ENCODE results near the gene ITPR2.

The ITPR2 gene

DNA sequence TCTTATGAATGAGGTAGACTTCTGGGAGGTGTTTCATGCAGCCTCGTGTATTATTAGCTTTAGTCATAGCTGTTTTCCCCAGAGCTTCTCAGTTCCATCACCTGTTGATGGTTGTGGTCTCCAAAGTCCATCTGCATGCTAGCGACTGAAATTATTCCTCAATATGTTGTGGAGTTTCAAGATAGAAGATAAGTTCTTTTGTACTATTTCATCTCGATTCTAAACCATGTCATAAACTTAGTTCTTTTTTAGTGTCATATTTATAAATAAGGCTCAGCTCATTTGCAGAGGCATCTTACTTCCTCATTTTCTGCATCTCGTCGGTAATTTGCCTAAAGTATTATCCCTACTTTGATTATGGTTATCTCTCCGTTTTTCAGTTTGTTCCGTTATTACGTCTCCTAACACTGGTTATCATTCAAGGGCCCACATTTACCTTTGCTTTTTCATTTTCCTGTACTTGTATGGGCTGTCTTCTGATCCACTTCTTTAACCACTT is 119.1 kb downstream of the ITPR2 start:
- H3K4me3 ChIP-seq (replicated peaks; ENCODE audit: insufficient read depth, low read length), result no peak overlapping the region
- H3K27ac ChIP-seq (replicated peaks), result no peak overlapping the region
- TF ChIP-seq POLR2AphosphoS5 (IDR thresholded peaks at IDR 0.05; ENCODE audit: low read depth) (no peak), GABPA (IDR thresholded peaks at IDR 0.05; ENCODE audit: low read depth) (no peak), SPI1 (IDR thresholded peaks at IDR 0.05; ENCODE audit: borderline replicate concordance, low read depth) (no peak)
- TF ChIP-seq, protein P1, sequence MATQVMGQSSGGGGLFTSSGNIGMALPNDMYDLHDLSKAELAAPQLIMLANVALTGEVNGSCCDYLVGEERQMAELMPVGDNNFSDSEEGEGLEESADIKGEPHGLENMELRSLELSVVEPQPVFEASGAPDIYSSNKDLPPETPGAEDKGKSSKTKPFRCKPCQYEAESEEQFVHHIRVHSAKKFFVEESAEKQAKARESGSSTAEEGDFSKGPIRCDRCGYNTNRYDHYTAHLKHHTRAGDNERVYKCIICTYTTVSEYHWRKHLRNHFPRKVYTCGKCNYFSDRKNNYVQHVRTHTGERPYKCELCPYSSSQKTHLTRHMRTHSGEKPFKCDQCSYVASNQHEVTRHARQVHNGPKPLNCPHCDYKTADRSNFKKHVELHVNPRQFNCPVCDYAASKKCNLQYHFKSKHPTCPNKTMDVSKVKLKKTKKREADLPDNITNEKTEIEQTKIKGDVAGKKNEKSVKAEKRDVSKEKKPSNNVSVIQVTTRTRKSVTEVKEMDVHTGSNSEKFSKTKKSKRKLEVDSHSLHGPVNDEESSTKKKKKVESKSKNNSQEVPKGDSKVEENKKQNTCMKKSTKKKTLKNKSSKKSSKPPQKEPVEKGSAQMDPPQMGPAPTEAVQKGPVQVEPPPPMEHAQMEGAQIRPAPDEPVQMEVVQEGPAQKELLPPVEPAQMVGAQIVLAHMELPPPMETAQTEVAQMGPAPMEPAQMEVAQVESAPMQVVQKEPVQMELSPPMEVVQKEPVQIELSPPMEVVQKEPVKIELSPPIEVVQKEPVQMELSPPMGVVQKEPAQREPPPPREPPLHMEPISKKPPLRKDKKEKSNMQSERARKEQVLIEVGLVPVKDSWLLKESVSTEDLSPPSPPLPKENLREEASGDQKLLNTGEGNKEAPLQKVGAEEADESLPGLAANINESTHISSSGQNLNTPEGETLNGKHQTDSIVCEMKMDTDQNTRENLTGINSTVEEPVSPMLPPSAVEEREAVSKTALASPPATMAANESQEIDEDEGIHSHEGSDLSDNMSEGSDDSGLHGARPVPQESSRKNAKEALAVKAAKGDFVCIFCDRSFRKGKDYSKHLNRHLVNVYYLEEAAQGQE (IDR thresholded peaks at IDR 0.05; ENCODE audit: insufficient replicate concordance, low read depth), result no peak
- TF ChIP-seq, protein P2, sequence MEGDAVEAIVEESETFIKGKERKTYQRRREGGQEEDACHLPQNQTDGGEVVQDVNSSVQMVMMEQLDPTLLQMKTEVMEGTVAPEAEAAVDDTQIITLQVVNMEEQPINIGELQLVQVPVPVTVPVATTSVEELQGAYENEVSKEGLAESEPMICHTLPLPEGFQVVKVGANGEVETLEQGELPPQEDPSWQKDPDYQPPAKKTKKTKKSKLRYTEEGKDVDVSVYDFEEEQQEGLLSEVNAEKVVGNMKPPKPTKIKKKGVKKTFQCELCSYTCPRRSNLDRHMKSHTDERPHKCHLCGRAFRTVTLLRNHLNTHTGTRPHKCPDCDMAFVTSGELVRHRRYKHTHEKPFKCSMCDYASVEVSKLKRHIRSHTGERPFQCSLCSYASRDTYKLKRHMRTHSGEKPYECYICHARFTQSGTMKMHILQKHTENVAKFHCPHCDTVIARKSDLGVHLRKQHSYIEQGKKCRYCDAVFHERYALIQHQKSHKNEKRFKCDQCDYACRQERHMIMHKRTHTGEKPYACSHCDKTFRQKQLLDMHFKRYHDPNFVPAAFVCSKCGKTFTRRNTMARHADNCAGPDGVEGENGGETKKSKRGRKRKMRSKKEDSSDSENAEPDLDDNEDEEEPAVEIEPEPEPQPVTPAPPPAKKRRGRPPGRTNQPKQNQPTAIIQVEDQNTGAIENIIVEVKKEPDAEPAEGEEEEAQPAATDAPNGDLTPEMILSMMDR (IDR thresholded peaks at IDR 0.05; ENCODE audit: insufficient read depth, low read length), result no peak
- DNase-seq (ENCODE audit: low read depth in 1 of 2, low spot score in 1 of 2), result no peak
- no peaks in the 10 kb centered on the region for H3K27me3 ChIP-seq (ENCODE audit: insufficient read depth, poor library complexity, severe bottlenecking)

DNA sequence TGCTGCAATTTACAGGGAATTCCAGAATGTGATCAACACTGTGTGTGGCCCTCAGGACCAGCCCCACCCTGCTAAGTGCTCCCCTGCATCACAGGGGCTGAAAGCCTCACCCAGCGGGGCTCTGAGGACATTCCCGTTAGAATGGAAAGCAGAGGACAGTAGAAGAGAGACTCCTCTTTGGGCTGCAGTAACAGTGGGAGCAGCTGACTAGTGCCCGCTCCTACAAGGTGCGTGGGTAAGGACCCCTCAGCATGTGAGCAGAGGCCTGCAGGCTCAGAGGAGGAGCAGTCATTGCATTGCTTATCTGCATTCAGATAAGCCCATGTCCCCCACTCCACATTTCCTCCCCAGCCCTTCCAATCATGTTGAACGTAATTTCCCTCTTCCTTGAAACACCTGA is 120.1 kb downstream of the ITPR2 start:
- TF ChIP-seq, protein P2 (IDR thresholded peaks at IDR 0.05; ENCODE audit: insufficient read depth, low read length), result no peak
- TF ChIP-seq POLR2AphosphoS5 (IDR thresholded peaks at IDR 0.05; ENCODE audit: low read depth) (no peak), GABPA (IDR thresholded peaks at IDR 0.05; ENCODE audit: low read depth) (no peak), SPI1 (IDR thresholded peaks at IDR 0.05; ENCODE audit: borderline replicate concordance, low read depth) (no peak)
- TF ChIP-seq, protein P1 (IDR thresholded peaks at IDR 0.05; ENCODE audit: insufficient replicate concordance, low read depth), result no peak
- no peak for DNase-seq (ENCODE audit: low read depth in 1 of 2, low spot score in 1 of 2)
- H3K4me3 ChIP-seq (replicated peaks; ENCODE audit: insufficient read depth, low read length), result no peak overlapping the region

DNA sequence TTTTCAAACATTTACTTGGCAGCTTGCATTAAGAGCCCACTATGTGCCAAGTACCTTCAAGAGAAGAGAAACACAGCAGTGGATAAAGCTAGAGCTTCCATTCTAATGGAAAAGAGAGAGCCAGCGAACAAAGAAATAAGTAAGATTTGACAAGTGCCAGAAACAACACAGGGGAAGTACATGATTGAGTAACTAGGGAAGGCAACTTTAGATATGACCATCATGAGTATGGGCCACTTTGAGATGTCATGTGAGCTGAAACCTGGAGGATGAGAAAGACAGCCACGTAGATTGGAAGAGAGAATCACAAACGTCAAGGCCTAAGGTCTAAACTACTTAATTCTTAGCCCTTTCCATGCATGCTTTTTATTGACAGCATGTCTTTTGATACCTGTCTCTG is 121.4 kb downstream of the ITPR2 start:
- H3K4me3 ChIP-seq (replicated peaks; ENCODE audit: insufficient read depth, low read length), result no peak overlapping the region
- TF ChIP-seq, protein P2 (IDR thresholded peaks at IDR 0.05; ENCODE audit: insufficient read depth, low read length), result no peak
- TF ChIP-seq, protein P1 (IDR thresholded peaks at IDR 0.05; ENCODE audit: insufficient replicate concordance, low read depth), result no peak
- TF ChIP-seq GABPA (IDR thresholded peaks at IDR 0.05; ENCODE audit: low read depth) (no peak), SPI1 (IDR thresholded peaks at IDR 0.05; ENCODE audit: borderline replicate concordance, low read depth) (no peak), POLR2AphosphoS5 (IDR thresholded peaks at IDR 0.05; ENCODE audit: low read depth) (no peak)
- no peak overlapping the region for H3K27ac ChIP-seq (replicated peaks)
- DNase-seq (ENCODE audit: low read depth in 1 of 2, low spot score in 1 of 2), result no peak
- H3K27me3 ChIP-seq (ENCODE audit: insufficient read depth, poor library complexity, severe bottlenecking), result no peaks in the 10 kb centered on the region

More for the DNA sequence above, 120.1 kb downstream of the ITPR2 start:
- no peak overlapping the region for H3K27ac ChIP-seq (replicated peaks)
- H3K27me3 ChIP-seq (ENCODE audit: insufficient read depth, poor library complexity, severe bottlenecking), result no peaks in the 10 kb centered on the region

All from HL-60 (cell line).